Measurements from ENCODE around the gene TBC1D9.

Gene TBC1D9

GRCh38 chr4:140735317-140735716 lies 20.9 kb downstream of the TBC1D9 start:
- H3K4me1 ChIP-seq (ENCODE audit: control insufficient read depth, insufficient read depth, low read length): no peaks in the 10 kb centered on the region; the same call in 1 of the 2 replicates
- no peak overlapping the region for H3K4me3 ChIP-seq (ENCODE audit: low read depth, low read length)
- POLR2A ChIA-PET: interaction anchor here (1.8 kb wide), 1 partner anchor 22 kb away, joined by 5 read pairs; no protein-coding TSS in a partner anchor
- no peak overlapping the region for H3K27ac ChIP-seq (ENCODE audit: extremely low read depth, low read depth, low read length)
- H3K9me3 ChIP-seq (ENCODE audit: control insufficient read depth, insufficient read depth, low read depth, low read length): no peaks in the 10 kb centered on the region
- TF ChIP-seq ZNF621 (tag by site-specific recombination; IDR thresholded peaks at IDR 0.05): no peak
- TF ChIP-seq ZNF626 (tag by site-specific recombination; IDR thresholded peaks at IDR 0.05): no peak
- no peak for TF ChIP-seq ZNF558 (tag by site-specific recombination; IDR thresholded peaks at IDR 0.05)
- no peak for TF ChIP-seq ZNF18 (tag by site-specific recombination; IDR thresholded peaks at IDR 0.05)
- no peak for TF ChIP-seq FEZF1 (tag by site-specific recombination; IDR thresholded peaks at IDR 0.05)
- no peak for TF ChIP-seq ZSCAN18 (tag by site-specific recombination; IDR thresholded peaks at IDR 0.05)
- no peak for TF ChIP-seq GLIS2 (tag by site-specific recombination; IDR thresholded peaks at IDR 0.05)
- TF ChIP-seq ZNF664 (tag by site-specific recombination; IDR thresholded peaks at IDR 0.05): no peak
- no peak for TF ChIP-seq ZNF560 (tag by site-specific recombination; IDR thresholded peaks at IDR 0.05; ENCODE audit: borderline replicate concordance)
- no peak for TF ChIP-seq ZNF549 (tag by site-specific recombination; IDR thresholded peaks at IDR 0.05)
- H3K36me3 ChIP-seq (ENCODE audit: control insufficient read depth in 2 of 2, insufficient read depth in 1 of 2, low read length in 2 of 2): no peaks in the 10 kb centered on the region
- CTCF ChIA-PET: interaction anchor here (0.5 to 0.6 kb wide), 2 partner anchors 48 to 579 kb away, joined by 3 read pairs; no protein-coding TSS in a partner anchor

- CTCF ChIA-PET: interaction anchor here (0.6 to 0.7 kb wide), 2 partner anchors 94 to 1077 kb away, joined by 3 to 5 read pairs; no protein-coding TSS in a partner anchor
Observed at GRCh38 chr4:140732780-140733179, 23.4 kb downstream of the TBC1D9 start.

More at GRCh38 chr4:140732780-140733179, 23.4 kb downstream of the TBC1D9 start:
- Histone ChIP-seq H3K4me3 (ENCODE audit: low read depth, low read length) (no peak overlapping the region), H3K36me3 (ENCODE audit: control insufficient read depth in 2 of 2, insufficient read depth in 1 of 2, low read length in 2 of 2) (no peaks in the 10 kb centered on the region), H3K4me1 (ENCODE audit: control insufficient read depth, insufficient read depth, low read length) (peaks cover 7% of the 10 kb centered on the region), H3K27ac (ENCODE audit: extremely low read depth, low read depth, low read length) (no peak overlapping the region), H3K9me3 (ENCODE audit: control insufficient read depth, insufficient read depth, low read depth, low read length) (no peaks in the 10 kb centered on the region)
- POLR2A ChIA-PET: no interaction called here
- TF ChIP-seq ZNF792 (tag by site-specific recombination; IDR thresholded peaks at IDR 0.05) (no peak), TRIM28 (IDR thresholded peaks at IDR 0.05; ENCODE audit: borderline replicate concordance, low read length) (no peak), ZNF76 (tag by site-specific recombination; IDR thresholded peaks at IDR 0.05; ENCODE audit: borderline replicate concordance, low read depth) (no peak), BCL11B (tag by site-specific recombination; IDR thresholded peaks at IDR 0.05; ENCODE audit: low read depth) (no peak), ZNF514 (tag by site-specific recombination; IDR thresholded peaks at IDR 0.05) (no peak), ZNF560 (tag by site-specific recombination; IDR thresholded peaks at IDR 0.05; ENCODE audit: borderline replicate concordance) (no peak), REPIN1 (tag by site-specific recombination; IDR thresholded peaks at IDR 0.05; ENCODE audit: low read depth) (no peak), ZNF394 (tag by site-specific recombination; IDR thresholded peaks at IDR 0.05; ENCODE audit: borderline replicate concordance) (no peak), KLF1 (tag by site-specific recombination; IDR thresholded peaks at IDR 0.05) (no peak), ZSCAN5A (tag by site-specific recombination; IDR thresholded peaks at IDR 0.05) (no peak), ZNF548 (tag by site-specific recombination; IDR thresholded peaks at IDR 0.05) (no peak), ZNF140 (tag by site-specific recombination; IDR thresholded peaks at IDR 0.05) (no peak), ZNF202 (tag by site-specific recombination; IDR thresholded peaks at IDR 0.05; ENCODE audit: borderline replicate concordance) (no peak), ZNF280C (tag by site-specific recombination; IDR thresholded peaks at IDR 0.05) (no peak), ZNF404 (tag by site-specific recombination; IDR thresholded peaks at IDR 0.05) (no peak), ZNF112 (tag by site-specific recombination; IDR thresholded peaks at IDR 0.05) (no peak)

All from HEK293 (cell line).